HepG2 (cell line): ENCODE results near the gene SDK1. TPM values are rescaled to one million over a fixed set of nuclear protein-coding genes. Genes with fewer than 3 reads are reported as not detected.

ENCODE experiments used
- ATAC-seq: fragments of 200-7000 bp; cut with Tn5 transposase; 3 replicates; pipeline ENCODE4 v1.9.1; 2020; ENCODE audit warnings: mild to moderate bottlenecking, moderate library complexity
- BruUV-seq: library from RNA; stranded (reverse); fragments of 400-500 nt; replicated peaks from 2 replicates; lab custom pipeline; 2021; lab: Mats Ljungman, UMichigan
- CTCF ChIA-PET: fragments of 300-600 bp; formaldehyde crosslinking; extraction: SDS; loops from one replicate; lab custom pipeline; 2021; ENCODE audit warnings: low total read pairs, inconsistent platforms, low intra/inter-chr PET ratio; lab: Yijun Ruan, JAX
- POLR2A ChIA-PET: fragments of 350-600 bp; sonication (Branson Sonifier 250); formaldehyde crosslinking; loops from one replicate; lab custom pipeline; 2020; ENCODE audit warnings: antibody characterized with exemption, inconsistent platforms; lab: Yijun Ruan, JAX
- DNase-seq: peaks from one replicate; pipeline ENCODE4 v3.0.0-alpha.2; 2015; ENCODE audit warnings: low spot score
- FAIRE-seq: peaks from 3 replicates; lab custom pipeline; 2011; peaks lifted over from hg19 to GRCh38; lab: Jason Lieb, UNC
- H2AFZ ChIP-seq: one replicate; pipeline ENCODE4 v1.6.1; 2011; ENCODE audit warnings: low read length, inconsistent platforms
- H3K27ac ChIP-seq: fragments of 300-600 bp; 3 replicates; pipeline ENCODE4 v1.8.0; 2011; ENCODE audit warnings: mixed run types, mild to moderate bottlenecking, mixed read lengths, low read length, inconsistent platforms; ENCODE audit not compliant: insufficient read depth; ENCODE audit errors: extremely low read length
- H3K27me3 ChIP-seq, 2 experiments: fragments of 200-600 bp in 1 of 2; 2 replicates in 1 of 2; 3 replicates in 1 of 2; pipeline versions ENCODE4 v1.6.0 to v1.8.0; 2011; ENCODE audit warnings: low read length in 2 of 2, mild to moderate bottlenecking in 2 of 2, moderate library complexity in 2 of 2, inconsistent platforms in 1 of 2; ENCODE audit not compliant: insufficient read depth in 2 of 2, control insufficient read depth in 1 of 2
- H3K36me3 ChIP-seq, 2 experiments: fragments of 200-600 bp in 1 of 2; replicated peaks in 1 of 2; 2 replicates in 1 of 2; 3 replicates in 1 of 2; pipeline versions ENCODE4 v1.5.1 to v1.8.0; 2011; ENCODE audit warnings: low read length in 2 of 2, inconsistent platforms in 1 of 2; ENCODE audit not compliant: insufficient read depth in 2 of 2, control insufficient read depth in 1 of 2
- H3K4me1 ChIP-seq: 2 replicates; pipeline ENCODE4 v1.5.1; 2012; ENCODE audit warnings: low read length, inconsistent platforms; ENCODE audit not compliant: insufficient read depth
- H3K4me2 ChIP-seq: 2 replicates; pipeline ENCODE4 v1.6.0; 2011; ENCODE audit warnings: low read depth, low read length, inconsistent platforms
- H3K4me3 ChIP-seq, 3 experiments: fragments of 200-600 bp in 1 of 3; sonication (generic), shearing (Covaris generic) in 1 of 3; replicated peaks in 1 of 3; 2 replicates each; pipeline ENCODE4 v1.5.1; 2011 to 2016; ENCODE audit warnings: low read length in 3 of 3, inconsistent platforms in 2 of 3, low read depth in 2 of 3, mild to moderate bottlenecking in 2 of 3, control low read depth in 1 of 3, mixed read lengths in 1 of 3; ENCODE audit not compliant: insufficient read depth in 1 of 3
- H3K79me2 ChIP-seq: one replicate; pipeline ENCODE4 v1.6.1; 2011; ENCODE audit warnings: low read length, inconsistent platforms; ENCODE audit not compliant: insufficient read depth
- H3K9ac ChIP-seq: 2 replicates; pipeline ENCODE4 v1.6.0; 2011; ENCODE audit warnings: mild to moderate bottlenecking, low read depth, low read length, inconsistent platforms; ENCODE audit not compliant: insufficient read depth
- H3K9me3 ChIP-seq: 2 replicates; pipeline ENCODE4 v1.5.1; 2012; ENCODE audit warnings: mild to moderate bottlenecking, low read length
- H4K20me1 ChIP-seq: 2 replicates; pipeline ENCODE4 v1.6.0; 2011; ENCODE audit warnings: inconsistent platforms, mild to moderate bottlenecking, low read length, moderate library complexity; ENCODE audit not compliant: insufficient read depth
- CBX2 ChIP-seq, 2 experiments: fragments of 200-600 bp in 1 of 2; sonication (generic); formaldehyde crosslinking in 1 of 2; IDR thresholded peaks; 2 replicates each; pipeline versions ENCODE4 v1.7.0 to v1.8.1; 2018 to 2022; ENCODE audit warnings: low read depth in 2 of 2, low read length in 1 of 2, mild to moderate bottlenecking in 1 of 2, missing genetic modification reagents in 1 of 2
- ELF3 ChIP-seq: IDR thresholded peaks from 2 replicates; pipeline ENCODE4 v1.6.1; 2016; ENCODE audit warnings: missing genetic modification reagents, missing compliant biosample characterization
- FOXA1 ChIP-seq, 2 experiments: fragments of 450-650 bp in 1 of 2; sonication (generic) in 1 of 2; formaldehyde crosslinking in 1 of 2; IDR thresholded peaks; 2 replicates each; pipeline versions ENCODE4 v1.4.0 to v1.6.1; 2016 to 2020; ENCODE audit warnings: missing genetic modification reagents in 1 of 2
- HNRNPH1 ChIP-seq: fragments of 200-400 bp; formaldehyde crosslinking; optimal IDR thresholded peaks from 2 replicates; pipeline ENCODE3; 2017; ENCODE audit warnings: mild to moderate bottlenecking, low read depth, low read length
- JUNB ChIP-seq: sonication (generic); formaldehyde crosslinking; IDR thresholded peaks from 2 replicates; pipeline ENCODE4 v1.8.0; 2022; ENCODE audit warnings: missing genetic modification reagents, mild to moderate bottlenecking, borderline replicate concordance
- RFXANK ChIP-seq: IDR thresholded peaks from 2 replicates; pipeline ENCODE4 v1.6.1; 2016
- SSRP1 ChIP-seq: IDR thresholded peaks from 2 replicates; pipeline ENCODE4 v1.6.1; 2016; ENCODE audit warnings: control low read depth
- ZNF121 ChIP-seq: sonication (generic); formaldehyde crosslinking; IDR thresholded peaks from 2 replicates; pipeline ENCODE4 v1.5.0; 2020; ENCODE audit warnings: mild to moderate bottlenecking, missing genetic modification reagents
- ZNF33B ChIP-seq: sonication (generic); formaldehyde crosslinking; IDR thresholded peaks from 2 replicates; pipeline ENCODE4 v1.5.1; 2020; ENCODE audit warnings: mild to moderate bottlenecking, missing genetic modification reagents
- ZNF510 ChIP-seq: sonication (generic); formaldehyde crosslinking; IDR thresholded peaks from 2 replicates; pipeline ENCODE4 v1.4.0; 2020; ENCODE audit warnings: low read depth, mild to moderate bottlenecking, missing genetic modification reagents
- WGBS: methylation state at CpG from one replicate; pipeline ENCODE4 v1.1.6; 2017; ENCODE audit warnings: low lambda C conversion rate; 5-methylcytosine and 5-hydroxymethylcytosine counted together
- in situ Hi-C: cut with HindIII; loops from 2 replicates; pipeline ENCODE4 v1.10.0; 2017; ENCODE audit warnings: low pct_unique_long_range_greater_than_20kb; ENCODE audit not compliant: extremely low pct_ligation_motif_present
- intact Hi-C: fragments of 100-400 bp; cut with micrococcal nuclease; formaldehyde crosslinking; loops from one replicate; pipeline ENCODE4 v1.10.0; 2022; ENCODE audit not compliant: unreplicated experiment
- polyA plus RNA-seq, 8 experiments: library from polyadenylated mRNA; depleted of rRNA in 3 of 8; stranded (reverse) in 7 of 8; unstranded in 1 of 8; fragments of >200 nt; fragmentation: Illumina TruSeq in 4 of 8; extraction: Trizol in 4 of 8; gene quantifications; 2 replicates each; pipeline versions ENCODE4 v1.2.1 to v1.2.3, GENCODE V29; 2011 to 2016; ENCODE audit warnings: low read depth in 4 of 8, missing spikeins in 1 of 8, mixed read lengths in 1 of 8; ENCODE audit not compliant: insufficient read depth in 1 of 8
- total RNA-seq, 5 experiments: library from RNA; depleted of rRNA; stranded (reverse); fragments of >200 nt; fragmentation: Illumina TruSeq; extraction: Trizol; gene quantifications; 2 replicates each; pipeline ENCODE4 v1.2.3, GENCODE V29; 2016; ENCODE audit warnings: low read depth in 1 of 5
- TF ChIP-seq, protein P1 (sequence below): IDR thresholded peaks from 2 replicates; pipeline ENCODE4 v1.6.1; 2018; ENCODE audit warnings: missing genetic modification reagents
- TF ChIP-seq, protein P2 (sequence below), 2 experiments: IDR thresholded peaks; 2 replicates each; pipeline ENCODE4 v1.6.1; 2011 to 2012; ENCODE audit warnings: low read length in 2 of 2, borderline replicate concordance in 1 of 2, low read depth in 1 of 2, mild to moderate bottlenecking in 1 of 2, moderate library complexity in 1 of 2
- TF ChIP-seq, protein P3 (sequence below): sonication (generic); formaldehyde crosslinking; IDR thresholded peaks from 2 replicates; pipeline ENCODE4 v1.5.0; 2020; ENCODE audit warnings: mild to moderate bottlenecking, missing genetic modification reagents, moderate library complexity
- TF ChIP-seq, protein P4 (sequence below): sonication (generic); formaldehyde crosslinking; conservative IDR thresholded peaks from 2 replicates; pipeline ENCODE4 v1.4.0; 2020; ENCODE audit warnings: missing genetic modification reagents

Gene SDK1
- total and polyA plus RNA-seq, 2 of the 13 experiments (the other 11 are each of a cell fraction or from before 2014, with no cell fraction given): 0.35 to 2.4 TPM

DNA sequence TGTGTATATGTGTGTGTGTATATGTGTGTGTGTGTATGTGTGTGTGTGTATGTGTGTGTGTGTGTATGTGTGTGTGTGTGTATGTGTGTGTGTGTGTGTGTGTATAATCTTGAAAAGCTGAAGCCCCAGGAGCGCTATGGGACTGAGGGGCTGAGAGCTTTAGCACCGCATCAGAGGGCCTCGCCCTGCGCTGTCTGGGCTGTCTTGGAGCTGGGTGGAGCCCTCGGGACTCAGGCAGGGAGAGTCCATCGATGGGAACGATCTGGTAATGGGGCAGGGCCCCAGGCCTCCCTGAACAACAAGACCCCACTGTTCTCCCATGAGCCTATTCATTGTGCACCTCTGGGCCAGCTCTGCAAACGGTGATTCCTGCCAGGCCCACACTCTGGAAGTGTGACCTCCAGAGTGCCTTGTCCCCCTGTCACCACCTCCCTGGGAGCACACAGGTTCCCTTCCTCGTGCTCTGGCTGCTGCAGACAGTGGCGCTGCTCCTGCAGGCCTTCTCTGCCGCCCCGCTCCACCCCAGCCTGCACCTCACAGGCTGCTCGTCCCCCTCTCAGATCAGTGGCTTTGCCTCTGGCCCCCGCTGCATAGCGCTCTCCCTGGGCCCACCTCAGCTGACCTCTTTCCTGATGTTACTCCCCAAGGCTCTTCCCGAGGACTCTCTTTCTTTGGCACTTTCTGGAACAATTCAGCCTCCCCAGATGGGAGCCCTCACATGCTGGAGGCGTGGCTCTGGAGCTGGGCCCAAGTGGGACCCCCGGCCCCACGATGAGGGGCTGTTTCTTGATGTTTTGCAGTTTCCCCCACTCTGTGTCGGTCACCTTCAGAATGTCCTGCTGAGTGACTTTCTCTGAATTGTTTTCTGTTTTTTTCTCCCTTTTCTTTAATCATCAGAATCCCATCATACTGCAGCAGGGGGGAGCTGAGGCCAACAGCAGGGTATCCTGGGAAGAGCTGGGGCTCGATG lies 838.9 kb downstream of the SDK1 start:
- CTCF ChIA-PET: no interaction called here
- Histone ChIP-seq H3K9ac (no peak overlapping the region), H3K27me3 (no peaks in the 10 kb centered on the region), H3K4me3 (no peak overlapping the region), H3K27ac (no peak overlapping the region), H3K9me3 (no peaks in the 10 kb centered on the region), H3K4me2 (no peak overlapping the region), H3K79me2 (no peaks in the 10 kb centered on the region), H3K36me3 (no peaks in the 10 kb centered on the region), H3K4me1 (peaks cover 10% of the 10 kb centered on the region; the same call in 1 of the 2 replicates), H4K20me1 (no peaks in the 10 kb centered on the region), H2AFZ (no peak overlapping the region)
- in situ Hi-C loops (no loop called here), intact Hi-C loops (no loop called here)
- POLR2A ChIA-PET: no interaction called here
- no TSS peak for BruUV-seq
- WGBS: 77% methylated on average over 14 of the region's 21 CpGs
- DNase-seq (no peak), ATAC-seq (no peak), FAIRE-seq (no peak)
- no peak for TF ChIP-seq RFXANK (CRISPR knock-in tag)
- no peak for TF ChIP-seq HNRNPH1
- TF ChIP-seq ZNF121 (CRISPR knock-in tag): no peak
- TF ChIP-seq, protein P1, sequence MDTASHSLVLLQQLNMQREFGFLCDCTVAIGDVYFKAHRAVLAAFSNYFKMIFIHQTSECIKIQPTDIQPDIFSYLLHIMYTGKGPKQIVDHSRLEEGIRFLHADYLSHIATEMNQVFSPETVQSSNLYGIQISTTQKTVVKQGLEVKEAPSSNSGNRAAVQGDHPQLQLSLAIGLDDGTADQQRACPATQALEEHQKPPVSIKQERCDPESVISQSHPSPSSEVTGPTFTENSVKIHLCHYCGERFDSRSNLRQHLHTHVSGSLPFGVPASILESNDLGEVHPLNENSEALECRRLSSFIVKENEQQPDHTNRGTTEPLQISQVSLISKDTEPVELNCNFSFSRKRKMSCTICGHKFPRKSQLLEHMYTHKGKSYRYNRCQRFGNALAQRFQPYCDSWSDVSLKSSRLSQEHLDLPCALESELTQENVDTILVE: no peak
- no peak for TF ChIP-seq ZNF33B (CRISPR knock-in tag)
- TF ChIP-seq FOXA1 (IDR thresholded peaks at IDR 0.05): no peak
- TF ChIP-seq FOXA1 (CRISPR knock-in tag; IDR thresholded peaks at IDR 0.05): no peak
- TF ChIP-seq ELF3 (CRISPR knock-in tag): no peak
- no peak for TF ChIP-seq ZNF510 (CRISPR knock-in tag)
- TF ChIP-seq CBX2 (IDR thresholded peaks at IDR 0.05; ENCODE audit: low read depth, low read length): no peak
- TF ChIP-seq CBX2 (CRISPR knock-in tag; IDR thresholded peaks at IDR 0.05; ENCODE audit: low read depth): no peak
- no peak for TF ChIP-seq SSRP1 (CRISPR knock-in tag)
- no peak for TF ChIP-seq JUNB
- TF ChIP-seq, protein P2, sequence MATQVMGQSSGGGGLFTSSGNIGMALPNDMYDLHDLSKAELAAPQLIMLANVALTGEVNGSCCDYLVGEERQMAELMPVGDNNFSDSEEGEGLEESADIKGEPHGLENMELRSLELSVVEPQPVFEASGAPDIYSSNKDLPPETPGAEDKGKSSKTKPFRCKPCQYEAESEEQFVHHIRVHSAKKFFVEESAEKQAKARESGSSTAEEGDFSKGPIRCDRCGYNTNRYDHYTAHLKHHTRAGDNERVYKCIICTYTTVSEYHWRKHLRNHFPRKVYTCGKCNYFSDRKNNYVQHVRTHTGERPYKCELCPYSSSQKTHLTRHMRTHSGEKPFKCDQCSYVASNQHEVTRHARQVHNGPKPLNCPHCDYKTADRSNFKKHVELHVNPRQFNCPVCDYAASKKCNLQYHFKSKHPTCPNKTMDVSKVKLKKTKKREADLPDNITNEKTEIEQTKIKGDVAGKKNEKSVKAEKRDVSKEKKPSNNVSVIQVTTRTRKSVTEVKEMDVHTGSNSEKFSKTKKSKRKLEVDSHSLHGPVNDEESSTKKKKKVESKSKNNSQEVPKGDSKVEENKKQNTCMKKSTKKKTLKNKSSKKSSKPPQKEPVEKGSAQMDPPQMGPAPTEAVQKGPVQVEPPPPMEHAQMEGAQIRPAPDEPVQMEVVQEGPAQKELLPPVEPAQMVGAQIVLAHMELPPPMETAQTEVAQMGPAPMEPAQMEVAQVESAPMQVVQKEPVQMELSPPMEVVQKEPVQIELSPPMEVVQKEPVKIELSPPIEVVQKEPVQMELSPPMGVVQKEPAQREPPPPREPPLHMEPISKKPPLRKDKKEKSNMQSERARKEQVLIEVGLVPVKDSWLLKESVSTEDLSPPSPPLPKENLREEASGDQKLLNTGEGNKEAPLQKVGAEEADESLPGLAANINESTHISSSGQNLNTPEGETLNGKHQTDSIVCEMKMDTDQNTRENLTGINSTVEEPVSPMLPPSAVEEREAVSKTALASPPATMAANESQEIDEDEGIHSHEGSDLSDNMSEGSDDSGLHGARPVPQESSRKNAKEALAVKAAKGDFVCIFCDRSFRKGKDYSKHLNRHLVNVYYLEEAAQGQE (IDR thresholded peaks at IDR 0.05; ENCODE audit: borderline replicate concordance in 1 of 2, low read depth in 1 of 2, low read length in 2 of 2): no peak
- TF ChIP-seq, protein P3, sequence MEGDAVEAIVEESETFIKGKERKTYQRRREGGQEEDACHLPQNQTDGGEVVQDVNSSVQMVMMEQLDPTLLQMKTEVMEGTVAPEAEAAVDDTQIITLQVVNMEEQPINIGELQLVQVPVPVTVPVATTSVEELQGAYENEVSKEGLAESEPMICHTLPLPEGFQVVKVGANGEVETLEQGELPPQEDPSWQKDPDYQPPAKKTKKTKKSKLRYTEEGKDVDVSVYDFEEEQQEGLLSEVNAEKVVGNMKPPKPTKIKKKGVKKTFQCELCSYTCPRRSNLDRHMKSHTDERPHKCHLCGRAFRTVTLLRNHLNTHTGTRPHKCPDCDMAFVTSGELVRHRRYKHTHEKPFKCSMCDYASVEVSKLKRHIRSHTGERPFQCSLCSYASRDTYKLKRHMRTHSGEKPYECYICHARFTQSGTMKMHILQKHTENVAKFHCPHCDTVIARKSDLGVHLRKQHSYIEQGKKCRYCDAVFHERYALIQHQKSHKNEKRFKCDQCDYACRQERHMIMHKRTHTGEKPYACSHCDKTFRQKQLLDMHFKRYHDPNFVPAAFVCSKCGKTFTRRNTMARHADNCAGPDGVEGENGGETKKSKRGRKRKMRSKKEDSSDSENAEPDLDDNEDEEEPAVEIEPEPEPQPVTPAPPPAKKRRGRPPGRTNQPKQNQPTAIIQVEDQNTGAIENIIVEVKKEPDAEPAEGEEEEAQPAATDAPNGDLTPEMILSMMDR: no peak
- TF ChIP-seq, protein P4, sequence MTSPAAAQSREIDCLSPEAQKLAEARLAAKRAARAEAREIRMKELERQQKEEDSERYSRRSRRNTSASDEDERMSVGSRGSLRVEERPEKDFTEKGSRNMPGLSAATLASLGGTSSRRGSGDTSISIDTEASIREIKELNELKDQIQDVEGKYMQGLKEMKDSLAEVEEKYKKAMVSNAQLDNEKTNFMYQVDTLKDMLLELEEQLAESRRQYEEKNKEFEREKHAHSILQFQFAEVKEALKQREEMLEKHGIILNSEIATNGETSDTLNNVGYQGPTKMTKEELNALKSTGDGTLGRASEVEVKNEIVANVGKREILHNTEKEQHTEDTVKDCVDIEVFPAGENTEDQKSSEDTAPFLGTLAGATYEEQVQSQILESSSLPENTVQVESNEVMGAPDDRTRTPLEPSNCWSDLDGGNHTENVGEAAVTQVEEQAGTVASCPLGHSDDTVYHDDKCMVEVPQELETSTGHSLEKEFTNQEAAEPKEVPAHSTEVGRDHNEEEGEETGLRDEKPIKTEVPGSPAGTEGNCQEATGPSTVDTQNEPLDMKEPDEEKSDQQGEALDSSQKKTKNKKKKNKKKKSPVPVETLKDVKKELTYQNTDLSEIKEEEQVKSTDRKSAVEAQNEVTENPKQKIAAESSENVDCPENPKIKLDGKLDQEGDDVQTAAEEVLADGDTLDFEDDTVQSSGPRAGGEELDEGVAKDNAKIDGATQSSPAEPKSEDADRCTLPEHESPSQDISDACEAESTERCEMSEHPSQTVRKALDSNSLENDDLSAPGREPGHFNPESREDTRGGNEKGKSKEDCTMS: no peak
